HG02970 (cell line): ENCODE data around the gene SDK1.

Experiments used
- ATAC-seq: cut with Tn5 transposase; IDR thresholded peaks from one replicate; pipeline ENCODE4 v1.9.1; 2021; ENCODE audit warnings: mild to moderate bottlenecking, moderate library complexity, moderate number of reproducible peaks; ENCODE audit not compliant: unreplicated experiment, low FRiP score

SDK1 gene

GRCh38 chr7:3991731-3992231, 690.7 kb downstream of the SDK1 start:
- no peak for ATAC-seq

GRCh38 chr7:3992841-3993240, 691.8 kb downstream of the SDK1 start:
- ATAC-seq = no peak

- no peak for ATAC-seq
Observed at GRCh38 chr7:3994764-3995163, 693.7 kb downstream of the SDK1 start.

- no peak for ATAC-seq
Observed at GRCh38 chr7:3995187-3995586, 694.1 kb downstream of the SDK1 start.

GRCh38 chr7:3998060-3998459, 697.0 kb downstream of the SDK1 start:
- ATAC-seq = no peak

GRCh38 chr7:4000139-4000538, 699.1 kb downstream of the SDK1 start:
- no peak for ATAC-seq

GRCh38 chr7:4000934-4001333, 699.9 kb downstream of the SDK1 start:
- ATAC-seq = no peak

- no peak for ATAC-seq
Observed at GRCh38 chr7:4001742-4002141, 700.7 kb downstream of the SDK1 start.

- ATAC-seq = no peak
Observed at GRCh38 chr7:4003503-4003902, 702.5 kb downstream of the SDK1 start.

- no peak for ATAC-seq
Observed at GRCh38 chr7:4006687-4007086, 705.6 kb downstream of the SDK1 start.

- no peak for ATAC-seq
Observed at GRCh38 chr7:4009211-4010060, 708.4 kb downstream of the SDK1 start.

- no peak for ATAC-seq
Observed at GRCh38 chr7:4010061-4010605, 709.1 kb downstream of the SDK1 start.

- ATAC-seq = no peak
Observed at GRCh38 chr7:4010923-4011656, 710.0 kb downstream of the SDK1 start.

GRCh38 chr7:4013793-4014192, 712.7 kb downstream of the SDK1 start:
- no peak for ATAC-seq

GRCh38 chr7:4014346-4015050, 713.4 kb downstream of the SDK1 start:
- ATAC-seq = no peak

- ATAC-seq = no peak
Observed at GRCh38 chr7:4015371-4015770, 714.3 kb downstream of the SDK1 start.

GRCh38 chr7:4015996-4016395, 714.9 kb downstream of the SDK1 start:
- ATAC-seq = no peak

GRCh38 chr7:4017081-4017480, 716.0 kb downstream of the SDK1 start:
- no peak for ATAC-seq

GRCh38 chr7:4017785-4018184, 716.7 kb downstream of the SDK1 start:
- no peak for ATAC-seq

GRCh38 chr7:4018601-4019316, 717.7 kb downstream of the SDK1 start:
- ATAC-seq = no peak
